H9 (cell line): Measurements from ENCODE around the gene CXCR2. TPM values are rescaled to one million over a fixed set of nuclear protein-coding genes. Genes with fewer than 3 reads are reported as not detected.

Source experiments
- DNase-seq: peaks from one replicate; pipeline ENCODE4 v3.0.0-alpha.2; 2017
- H2AFZ ChIP-seq: one replicate; pipeline ENCODE4 v1.6.1; 2013; ENCODE audit warnings: mild to moderate bottlenecking, low read length, control low read depth, moderate library complexity
- H2AK5ac ChIP-seq: 2 replicates; pipeline ENCODE4 v1.6.1; 2013; ENCODE audit warnings: low read length, control low read depth, mixed read lengths; ENCODE audit not compliant: insufficient read length
- H2BK120ac ChIP-seq: one replicate; pipeline ENCODE4 v1.6.1; 2013; ENCODE audit warnings: low read depth, mild to moderate bottlenecking, low read length, control low read depth, inconsistent platforms; ENCODE audit not compliant: poor library complexity, severe bottlenecking
- H2BK12ac ChIP-seq: 2 replicates; pipeline ENCODE4 v1.6.1; 2013; ENCODE audit warnings: low read length, control low read depth, mixed read lengths, low read depth; ENCODE audit not compliant: insufficient read length
- H2BK15ac ChIP-seq: 2 replicates; pipeline ENCODE4 v1.6.1; 2013; ENCODE audit warnings: low read depth, low read length, control low read depth
- H2BK20ac ChIP-seq: one replicate; pipeline ENCODE4 v1.6.1; 2013; ENCODE audit warnings: low read depth, mild to moderate bottlenecking, low read length, control low read depth, inconsistent platforms; ENCODE audit not compliant: poor library complexity, severe bottlenecking
- H2BK5ac ChIP-seq: 2 replicates; pipeline ENCODE4 v1.6.1; 2013; ENCODE audit warnings: low read length, control low read depth, mixed read lengths; ENCODE audit not compliant: insufficient read length
- H3K14ac ChIP-seq: 2 replicates; pipeline ENCODE4 v1.6.1; 2013; ENCODE audit warnings: low read length, control low read depth; ENCODE audit not compliant: insufficient read depth
- H3K18ac ChIP-seq: 2 replicates; pipeline ENCODE4 v1.6.1; 2013; ENCODE audit warnings: low read depth, mild to moderate bottlenecking, mixed read lengths, low read length, control low read depth; ENCODE audit not compliant: insufficient read length
- H3K23ac ChIP-seq: 2 replicates; pipeline ENCODE4 v1.6.1; 2013; ENCODE audit warnings: low read length, control low read depth, mixed read lengths, low read depth; ENCODE audit not compliant: insufficient read length
- H3K23me2 ChIP-seq: 2 replicates; pipeline ENCODE4 v1.6.1; 2013; ENCODE audit warnings: low read depth, mild to moderate bottlenecking, mixed read lengths, low read length, control low read depth; ENCODE audit not compliant: insufficient read length, poor library complexity, severe bottlenecking
- H3K27ac ChIP-seq: 2 replicates; pipeline ENCODE4 v1.5.1; 2013; ENCODE audit warnings: low read length, control low read depth, mixed read lengths, low read depth; ENCODE audit not compliant: insufficient read length
- H3K27me3 ChIP-seq: 2 replicates; pipeline ENCODE4 v1.6.1; 2013; ENCODE audit warnings: low read length, control low read depth, inconsistent platforms; ENCODE audit not compliant: insufficient read depth
- H3K4ac ChIP-seq: 2 replicates; pipeline ENCODE4 v1.6.1; 2013; ENCODE audit warnings: low read depth, mild to moderate bottlenecking, control low read depth, inconsistent platforms, low read length, moderate library complexity
- H3K4me1 ChIP-seq: 2 replicates; pipeline ENCODE4 v1.6.1; 2013; ENCODE audit warnings: low read length, control low read depth, inconsistent platforms; ENCODE audit not compliant: insufficient read depth
- H3K4me2 ChIP-seq: 2 replicates; pipeline ENCODE4 v1.6.1; 2013; ENCODE audit warnings: low read length, control low read depth, mixed read lengths; ENCODE audit not compliant: insufficient read length, insufficient read depth
- H3K56ac ChIP-seq: 2 replicates; pipeline ENCODE4 v1.6.1; 2013; ENCODE audit warnings: low read depth, mild to moderate bottlenecking, mixed read lengths, low read length, control low read depth; ENCODE audit not compliant: insufficient read length
- H3K79me1 ChIP-seq: 2 replicates; pipeline ENCODE4 v1.6.1; 2013; ENCODE audit warnings: low read depth, mild to moderate bottlenecking, moderate library complexity, low read length, control low read depth, inconsistent platforms; ENCODE audit not compliant: insufficient read depth, poor library complexity, severe bottlenecking
- H3K79me2 ChIP-seq: 2 replicates; pipeline ENCODE4 v1.6.1; 2013; ENCODE audit warnings: low read length, control low read depth, inconsistent platforms; ENCODE audit not compliant: insufficient read depth
- H3K9ac ChIP-seq: 2 replicates; pipeline ENCODE4 v1.6.1; 2013; ENCODE audit warnings: low read length, control low read depth, mixed read lengths; ENCODE audit not compliant: insufficient read length; ENCODE audit errors: extremely low read depth
- H3K9me3 ChIP-seq: one replicate; pipeline ENCODE4 v1.6.1; 2013; ENCODE audit warnings: low read depth, low read length, inconsistent platforms; ENCODE audit not compliant: control insufficient read depth
- H3T11ph ChIP-seq: one replicate; pipeline ENCODE4 v1.6.1; 2013; ENCODE audit warnings: mild to moderate bottlenecking, low read length, control low read depth, inconsistent platforms
- H4K20me1 ChIP-seq: one replicate; pipeline ENCODE4 v1.6.1; 2013; ENCODE audit not compliant: control insufficient read depth, insufficient read length, insufficient read depth
- H4K5ac ChIP-seq: 2 replicates; pipeline ENCODE4 v1.6.1; 2013; ENCODE audit warnings: low read depth, mild to moderate bottlenecking, mixed read lengths, low read length, control low read depth; ENCODE audit not compliant: insufficient read length
- H4K8ac ChIP-seq: replicated peaks from 2 replicates; pipeline ENCODE4 v1.6.1; 2013; ENCODE audit warnings: low read length, control low read depth, mixed read lengths, low read depth; ENCODE audit not compliant: insufficient read length
- H4K91ac ChIP-seq: 2 replicates; pipeline ENCODE4 v1.6.1; 2013; ENCODE audit warnings: low read depth, mild to moderate bottlenecking, moderate library complexity, mixed read lengths, low read length, control low read depth; ENCODE audit not compliant: insufficient read length
- H3K27ac Mint-ChIP-seq, 3 experiments: 2 replicates in 2 of 3; 3 replicates in 1 of 3; pipeline ENCODE4 v1.8.0; 2020 to 2021; ENCODE audit warnings: mixed read lengths in 3 of 3, mild to moderate bottlenecking in 1 of 3, moderate library complexity in 1 of 3
- H3K27me3 Mint-ChIP-seq: 2 replicates; pipeline ENCODE4 v1.8.0; 2021; ENCODE audit warnings: low read depth, mild to moderate bottlenecking, moderate library complexity, mixed read lengths
- H3K36me3 Mint-ChIP-seq, 3 experiments: 2 replicates in 2 of 3; 3 replicates in 1 of 3; pipeline ENCODE4 v1.8.0; 2020 to 2021; ENCODE audit warnings: low read depth in 3 of 3, mixed read lengths in 3 of 3; ENCODE audit not compliant: insufficient read depth in 1 of 3
- H3K4me1 Mint-ChIP-seq, 2 experiments: 2 replicates each; pipeline ENCODE4 v1.8.0; 2020; ENCODE audit warnings: mixed read lengths in 2 of 2
- H3K4me3 Mint-ChIP-seq, 2 experiments: 2 replicates in 1 of 2; 3 replicates in 1 of 2; pipeline ENCODE4 v1.8.0; 2020 to 2021; ENCODE audit warnings: mild to moderate bottlenecking in 2 of 2, mixed read lengths in 2 of 2, moderate library complexity in 1 of 2
- H3K9me3 Mint-ChIP-seq, 2 experiments: 2 replicates in 1 of 2; 3 replicates in 1 of 2; pipeline ENCODE4 v1.8.0; 2020; ENCODE audit warnings: mild to moderate bottlenecking in 2 of 2, mixed read lengths in 2 of 2, moderate library complexity in 1 of 2
- CTCF ChIP-seq: fragments of 200-600 bp; sonication (generic); conservative IDR thresholded peaks from 3 replicates; pipeline ENCODE4 v1.8.0; 2021; ENCODE audit warnings: antibody characterized with exemption, mild to moderate bottlenecking
- WGBS: extraction: QIAGEN DNeasy Blood & Tissue Kit; methylation state at CpG from one replicate; pipeline ENCODE4 v1.1.7; 2013; ENCODE audit warnings: missing lambda C conversion rate, low lambda C conversion rate, mixed read lengths; ENCODE audit not compliant: insufficient read length; ENCODE audit errors: extremely low coverage; 5-methylcytosine and 5-hydroxymethylcytosine counted together
- total RNA-seq: library from RNA; stranded (reverse); gene quantifications from 2 replicates; pipeline ENCODE4 v1.2.1, GENCODE V29; 2021

The CXCR2 gene
- total RNA-seq, 1 experiment from 2014 or later: 0.59 TPM

DNA sequence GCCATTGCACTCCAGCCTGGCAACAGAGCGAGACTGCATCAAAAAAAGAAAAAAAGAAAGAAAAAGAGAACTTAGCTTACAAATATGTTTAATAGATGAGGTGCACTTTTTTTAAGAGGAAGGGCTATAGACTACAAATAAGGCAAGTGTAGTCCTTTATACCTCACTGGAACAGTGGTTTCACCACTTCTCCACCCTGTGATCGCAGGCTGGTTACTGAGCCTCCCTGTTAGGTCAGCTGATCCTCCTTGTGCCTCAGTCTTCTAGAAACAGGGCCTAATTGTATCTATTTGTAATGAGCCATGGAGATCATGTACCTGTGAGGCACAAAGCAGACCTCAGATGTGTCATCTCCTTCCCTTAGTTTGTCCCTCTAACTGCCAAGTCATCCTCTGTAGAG is 4.5 kb downstream of the CXCR2 start:
- no peak overlapping the region for H2BK5ac ChIP-seq
- Mint-ChIP-seq H3K27me3 (peaks cover 7% of the 10 kb centered on the region), H3K36me3 (no peaks in the 10 kb centered on the region), H3K27ac (peak overlapping the region in 1 of 3 experiments; percentile 32; a peak in 2 of 7 replicates), H3K4me3 (no peak overlapping the region), H3K9me3 (no peaks in the 10 kb centered on the region; a peak in 1 of 5 replicates), H3K4me1 (peaks cover 18% of the 10 kb centered on the region in 2 experiments)
- H3K79me2 ChIP-seq: no peaks in the 10 kb centered on the region
- H3K27ac ChIP-seq: no peak overlapping the region
- no peak overlapping the region for H3T11ph ChIP-seq
- H3K56ac ChIP-seq: no peak overlapping the region
- no peaks in the 10 kb centered on the region for H4K20me1 ChIP-seq
- no peak overlapping the region for H2BK120ac ChIP-seq
- no peak overlapping the region for H4K91ac ChIP-seq
- H2BK15ac ChIP-seq: no peak overlapping the region
- no peak overlapping the region for H3K9ac ChIP-seq
- H3K4me2 ChIP-seq: no peak overlapping the region
- no peak overlapping the region for H3K23ac ChIP-seq
- H2BK20ac ChIP-seq: no peak overlapping the region
- H3K4me1 ChIP-seq: peaks cover 3% of the 10 kb centered on the region
- H2BK12ac ChIP-seq: no peak overlapping the region
- H3K14ac ChIP-seq: no peak overlapping the region
- no peak overlapping the region for H4K5ac ChIP-seq
- no peak overlapping the region for H3K18ac ChIP-seq
- no peak for TF ChIP-seq CTCF
- DNase-seq: no peak
- H2AK5ac ChIP-seq: no peak overlapping the region
- no peaks in the 10 kb centered on the region for H3K23me2 ChIP-seq
- H4K8ac ChIP-seq: no peak overlapping the region
- no peak overlapping the region for H2AFZ ChIP-seq
- no peaks in the 10 kb centered on the region for H3K79me1 ChIP-seq
- H3K4ac ChIP-seq: no peak overlapping the region
- WGBS: no CpG with 5 or more reads among the region's 2 CpGs
- H3K9me3 ChIP-seq: no peaks in the 10 kb centered on the region
- no peaks in the 10 kb centered on the region for H3K27me3 ChIP-seq
